GM12892 (cell line): ENCODE results near the gene TMEM269.

Source experiments
- DNase-seq: peaks from one replicate; pipeline ENCODE4 v3.0.0; 2011; ENCODE audit not compliant: insufficient read length
- FAIRE-seq: peaks from 2 replicates; lab custom pipeline; 2011; peaks lifted over from hg19 to GRCh38; lab: Jason Lieb, UNC
- POLR2A ChIP-seq: IDR thresholded peaks from 2 replicates; pipeline ENCODE4 v1.6.1; 2011; ENCODE audit warnings: low read depth, low read length, control low read depth
- POLR2AphosphoS5 ChIP-seq: IDR thresholded peaks from 2 replicates; pipeline ENCODE4 v1.6.1; 2011; ENCODE audit warnings: low read depth, low read length, control low read depth
- TAF1 ChIP-seq: IDR thresholded peaks from 2 replicates; pipeline ENCODE4 v1.6.1; 2011; ENCODE audit warnings: low read depth, mild to moderate bottlenecking, control low read depth, low read length, borderline replicate concordance

Gene TMEM269

GRCh38 chr1:42817976-42818375 is 33.2 kb downstream of the TMEM269 start:
- FAIRE-seq: no peak
- DNase-seq: no peak
- no peak for TF ChIP-seq POLR2A
- no peak for TF ChIP-seq POLR2AphosphoS5
- no peak for TF ChIP-seq TAF1

- no peak for DNase-seq
- peak; percentile 9 for FAIRE-seq
- TF ChIP-seq TAF1 (no peak), POLR2A (no peak), POLR2AphosphoS5 (no peak)
These were observed 36.0 kb downstream of the TMEM269 start for GRCh38 chr1:42820813-42821212.

- DNase-seq (no peak), FAIRE-seq (no peak)
- TF ChIP-seq POLR2AphosphoS5 (no peak), TAF1 (no peak), POLR2A (no peak)
These were observed 36.9 kb downstream of the TMEM269 start for GRCh38 chr1:42821690-42822089.

GRCh38 chr1:42822800-42823392 is 38.1 kb downstream of the TMEM269 start:
- FAIRE-seq (peak; percentile 78), DNase-seq (no peak)
- no peak for TF ChIP-seq POLR2A

GRCh38 chr1:42824481-42825035 is 39.8 kb downstream of the TMEM269 start:
- TF ChIP-seq POLR2AphosphoS5 (no peak), POLR2A (no peak)
- no peak for DNase-seq
- FAIRE-seq: no peak

GRCh38 chr1:42825036-42825851 is 40.5 kb downstream of the TMEM269 start:
- FAIRE-seq (no peak), DNase-seq (no peak)
- TF ChIP-seq TAF1: no peak
- TF ChIP-seq POLR2AphosphoS5: no peak
- no peak for TF ChIP-seq POLR2A

- FAIRE-seq: no peak
- no peak for DNase-seq
- no peak for TF ChIP-seq POLR2AphosphoS5
- TF ChIP-seq POLR2A: no peak
- no peak for TF ChIP-seq TAF1
These were observed 45.8 kb downstream of the TMEM269 start for GRCh38 chr1:42830631-42831030.

- no peak for TF ChIP-seq POLR2A
- TF ChIP-seq TAF1: no peak
- no peak for DNase-seq
- FAIRE-seq: no peak
These were observed 46.5 kb downstream of the TMEM269 start for GRCh38 chr1:42831273-42831672.

GRCh38 chr1:42832641-42833240 is 48.0 kb downstream of the TMEM269 start:
- no peak for TF ChIP-seq TAF1
- no peak for TF ChIP-seq POLR2A
- no peak for DNase-seq
- no peak for FAIRE-seq

GRCh38 chr1:42833981-42834380 is 49.2 kb downstream of the TMEM269 start:
- FAIRE-seq: no peak
- no peak for DNase-seq
- TF ChIP-seq TAF1 (no peak), POLR2AphosphoS5 (no peak), POLR2A (no peak)

GRCh38 chr1:42834803-42835202 is 50.0 kb downstream of the TMEM269 start:
- FAIRE-seq (no peak), DNase-seq (no peak)
- TF ChIP-seq TAF1 (no peak), POLR2A (no peak), POLR2AphosphoS5 (no peak)
